Measurements from ENCODE around the gene DIS3L2.

DNA sequence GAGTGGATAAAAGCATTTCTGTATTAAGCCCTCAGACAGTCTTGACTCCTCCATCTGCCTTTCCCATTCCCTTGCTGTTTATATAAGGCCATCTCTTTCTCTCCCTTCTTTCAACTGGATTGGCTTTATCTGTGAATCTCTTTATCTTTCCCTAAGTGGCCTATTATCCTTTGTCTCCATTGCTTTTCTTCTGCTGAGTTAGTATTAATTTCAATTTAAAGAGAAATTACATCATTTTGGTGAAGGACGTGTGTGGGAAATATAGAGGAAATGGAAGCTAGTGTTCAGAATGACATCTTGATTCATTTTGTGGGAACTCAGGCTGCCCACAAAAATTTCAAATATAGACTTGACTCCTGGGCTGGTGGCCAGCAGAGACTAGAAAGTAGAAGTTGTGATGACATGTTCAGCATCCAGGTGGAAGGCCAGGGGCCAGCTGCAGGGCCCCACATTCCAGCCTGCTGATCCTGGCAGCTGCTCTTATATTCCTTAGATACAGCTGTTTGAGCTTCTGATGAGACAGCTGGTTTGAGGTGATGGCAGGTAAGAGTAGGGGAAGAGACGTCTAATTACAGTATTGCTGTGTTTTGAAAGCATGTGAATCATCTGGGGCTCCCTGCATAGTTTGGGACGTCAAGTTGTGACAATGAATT, 52.3 kb downstream of the DIS3L2 start:
- TF ChIP-seq, protein P1, sequence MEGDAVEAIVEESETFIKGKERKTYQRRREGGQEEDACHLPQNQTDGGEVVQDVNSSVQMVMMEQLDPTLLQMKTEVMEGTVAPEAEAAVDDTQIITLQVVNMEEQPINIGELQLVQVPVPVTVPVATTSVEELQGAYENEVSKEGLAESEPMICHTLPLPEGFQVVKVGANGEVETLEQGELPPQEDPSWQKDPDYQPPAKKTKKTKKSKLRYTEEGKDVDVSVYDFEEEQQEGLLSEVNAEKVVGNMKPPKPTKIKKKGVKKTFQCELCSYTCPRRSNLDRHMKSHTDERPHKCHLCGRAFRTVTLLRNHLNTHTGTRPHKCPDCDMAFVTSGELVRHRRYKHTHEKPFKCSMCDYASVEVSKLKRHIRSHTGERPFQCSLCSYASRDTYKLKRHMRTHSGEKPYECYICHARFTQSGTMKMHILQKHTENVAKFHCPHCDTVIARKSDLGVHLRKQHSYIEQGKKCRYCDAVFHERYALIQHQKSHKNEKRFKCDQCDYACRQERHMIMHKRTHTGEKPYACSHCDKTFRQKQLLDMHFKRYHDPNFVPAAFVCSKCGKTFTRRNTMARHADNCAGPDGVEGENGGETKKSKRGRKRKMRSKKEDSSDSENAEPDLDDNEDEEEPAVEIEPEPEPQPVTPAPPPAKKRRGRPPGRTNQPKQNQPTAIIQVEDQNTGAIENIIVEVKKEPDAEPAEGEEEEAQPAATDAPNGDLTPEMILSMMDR (IDR thresholded peaks at IDR 0.05; ENCODE audit: low read depth, low read length), result no peak
- TF ChIP-seq EZH2phosphoT487 (IDR thresholded peaks at IDR 0.05; ENCODE audit: low read depth), result no peak

All from OCI-LY3 (cell line).